ENCODE measurements around the gene NMD3. TPM values are rescaled to one million over a fixed set of nuclear protein-coding genes. Genes with fewer than 3 reads are reported as not detected.
A peak's percentile ranks its signal among the peaks of the same experiment; 100 is the strongest.

NMD3 gene
- total RNA-seq, 1 experiment from 2014 or later = 90.7 TPM

DNA sequence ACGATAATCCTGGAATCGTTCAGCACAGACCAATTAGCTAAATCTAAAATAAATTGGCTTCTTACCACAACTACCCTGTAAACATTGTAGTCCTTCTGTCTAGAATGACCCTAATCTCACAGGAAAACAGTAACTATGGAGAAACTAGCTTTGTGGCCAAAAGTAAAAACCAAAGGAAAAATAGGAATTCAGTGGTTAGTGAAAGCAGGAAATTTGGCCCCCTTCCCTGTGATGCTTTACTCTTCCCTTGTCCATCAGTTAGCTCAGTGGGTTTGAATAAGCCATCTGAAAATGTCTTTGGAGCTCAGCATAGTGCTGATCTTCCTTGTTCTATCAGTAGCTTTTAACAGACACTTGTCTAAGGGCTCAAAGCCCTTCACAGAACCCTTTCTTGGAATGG is 1.6 kb downstream of the NMD3 start:
- TF ChIP-seq, protein P1, sequence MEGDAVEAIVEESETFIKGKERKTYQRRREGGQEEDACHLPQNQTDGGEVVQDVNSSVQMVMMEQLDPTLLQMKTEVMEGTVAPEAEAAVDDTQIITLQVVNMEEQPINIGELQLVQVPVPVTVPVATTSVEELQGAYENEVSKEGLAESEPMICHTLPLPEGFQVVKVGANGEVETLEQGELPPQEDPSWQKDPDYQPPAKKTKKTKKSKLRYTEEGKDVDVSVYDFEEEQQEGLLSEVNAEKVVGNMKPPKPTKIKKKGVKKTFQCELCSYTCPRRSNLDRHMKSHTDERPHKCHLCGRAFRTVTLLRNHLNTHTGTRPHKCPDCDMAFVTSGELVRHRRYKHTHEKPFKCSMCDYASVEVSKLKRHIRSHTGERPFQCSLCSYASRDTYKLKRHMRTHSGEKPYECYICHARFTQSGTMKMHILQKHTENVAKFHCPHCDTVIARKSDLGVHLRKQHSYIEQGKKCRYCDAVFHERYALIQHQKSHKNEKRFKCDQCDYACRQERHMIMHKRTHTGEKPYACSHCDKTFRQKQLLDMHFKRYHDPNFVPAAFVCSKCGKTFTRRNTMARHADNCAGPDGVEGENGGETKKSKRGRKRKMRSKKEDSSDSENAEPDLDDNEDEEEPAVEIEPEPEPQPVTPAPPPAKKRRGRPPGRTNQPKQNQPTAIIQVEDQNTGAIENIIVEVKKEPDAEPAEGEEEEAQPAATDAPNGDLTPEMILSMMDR (IDR thresholded peaks at IDR 0.05; ENCODE audit: unreplicated experiment) = no peak
- Mint-ChIP-seq H3K4me3 (ENCODE audit: low read depth, unreplicated experiment) (peak overlapping the region; percentile 89), H3K4me1 (ENCODE audit: low read depth, unreplicated experiment) (peaks cover 21% of the 10 kb centered on the region), H3K9me3 (ENCODE audit: low read depth, unreplicated experiment) (peaks cover 4% of the 10 kb centered on the region), H3K36me3 (ENCODE audit: insufficient read depth, unreplicated experiment) (peaks cover 43% of the 10 kb centered on the region), H3K27me3 (ENCODE audit: unreplicated experiment) (no peaks in the 10 kb centered on the region), H3K27ac (ENCODE audit: unreplicated experiment) (peak overlapping the region; percentile 95)
- BruUV-seq (replicated peaks) = TSS peak; percentile 37
- DNase-seq = no peak
- CTCF ChIA-PET = interaction anchor here (0.7 to 1.2 kb wide), 4 partner anchors 8 to 44 kb away, joined by 3 to 4 read pairs (median 4); no protein-coding TSS in a partner anchor
- intact Hi-C loops (cut with micrococcal nuclease; ENCODE audit: unreplicated experiment) = loop anchor here (2.0 to 10.0 kb wide), 3 partner anchors 16 to 658 kb away; partner anchors contain the start of gene KPNA4

DNA sequence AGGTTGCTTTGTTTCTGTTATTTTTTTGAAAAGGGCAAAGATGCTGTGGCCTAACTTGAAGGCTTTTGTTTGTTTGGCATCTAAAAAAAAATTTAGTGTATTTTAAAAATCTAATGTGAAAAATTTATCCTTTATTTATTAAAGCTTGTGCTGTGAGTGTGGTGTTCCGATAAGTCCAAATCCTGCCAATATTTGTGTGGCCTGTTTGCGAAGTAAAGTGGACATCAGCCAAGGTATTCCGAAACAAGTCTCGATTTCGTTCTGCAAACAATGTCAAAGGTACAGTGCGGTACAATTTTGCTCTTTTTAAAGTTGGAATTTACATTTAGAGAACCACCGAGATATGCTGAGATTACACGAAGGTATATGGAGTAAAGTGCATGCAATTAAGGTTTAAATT is 3.7 kb downstream of the NMD3 start:
- TF ChIP-seq, protein P1 (IDR thresholded peaks at IDR 0.05; ENCODE audit: unreplicated experiment) = no peak
- intact Hi-C loops (cut with micrococcal nuclease; ENCODE audit: unreplicated experiment) = loop anchor here (5.0 to 10.0 kb wide), 2 partner anchors 267 to 660 kb away; partner anchors contain the start of gene KPNA4
- peaks cover 21% of the 10 kb centered on the region for H3K4me1 Mint-ChIP-seq (ENCODE audit: low read depth, unreplicated experiment)
- H3K27ac Mint-ChIP-seq (ENCODE audit: unreplicated experiment) = no peak overlapping the region
- no peaks in the 10 kb centered on the region for H3K27me3 Mint-ChIP-seq (ENCODE audit: unreplicated experiment)
- peaks cover 4% of the 10 kb centered on the region for H3K9me3 Mint-ChIP-seq (ENCODE audit: low read depth, unreplicated experiment)
- DNase-seq = no peak
- CTCF ChIA-PET = no interaction called here
- H3K4me3 Mint-ChIP-seq (ENCODE audit: low read depth, unreplicated experiment) = no peak overlapping the region
- BruUV-seq (replicated peaks) = no TSS peak
- H3K36me3 Mint-ChIP-seq (ENCODE audit: insufficient read depth, unreplicated experiment) = peaks cover 43% of the 10 kb centered on the region

DNA sequence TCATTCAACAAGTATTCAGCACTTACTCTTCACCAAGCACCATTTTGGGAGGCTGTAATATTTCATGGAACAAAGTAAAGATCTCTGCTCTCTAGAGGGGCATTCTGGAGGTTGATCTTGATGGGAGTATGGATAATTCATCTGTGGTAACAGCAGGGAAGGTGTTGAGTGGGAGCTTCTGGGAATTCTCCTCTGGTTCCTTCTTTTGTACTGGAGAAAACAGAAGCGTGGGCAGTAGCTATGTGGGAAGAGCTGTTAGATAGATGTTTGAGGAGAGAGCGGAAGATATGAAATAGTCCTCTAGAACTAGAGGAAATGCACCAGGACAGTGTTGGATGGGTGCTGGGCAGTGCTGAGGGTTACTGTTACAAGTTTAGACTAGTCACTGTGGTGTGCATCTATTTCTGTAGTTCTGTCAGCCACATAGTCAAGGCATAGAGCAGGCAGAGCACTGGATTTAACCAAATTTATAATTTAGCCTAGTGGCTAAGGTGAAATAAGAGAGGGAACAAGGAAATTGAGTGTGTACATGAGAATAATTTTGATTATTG is 9.6 kb downstream of the NMD3 start:
- Mint-ChIP-seq H3K27me3 (ENCODE audit: unreplicated experiment) (no peaks in the 10 kb centered on the region), H3K27ac (ENCODE audit: unreplicated experiment) (no peak overlapping the region), H3K36me3 (ENCODE audit: insufficient read depth, unreplicated experiment) (no peaks in the 10 kb centered on the region), H3K4me1 (ENCODE audit: low read depth, unreplicated experiment) (no peaks in the 10 kb centered on the region), H3K9me3 (ENCODE audit: low read depth, unreplicated experiment) (no peaks in the 10 kb centered on the region), H3K4me3 (ENCODE audit: low read depth, unreplicated experiment) (no peak overlapping the region)
- DNase-seq = no peak
- TF ChIP-seq, protein P1 (IDR thresholded peaks at IDR 0.05; ENCODE audit: unreplicated experiment) = no peak
- CTCF ChIA-PET = interaction anchor here (0.9 to 1.5 kb wide), 3 partner anchors 8 to 19 kb away, joined by 3 to 6 read pairs (median 4); partner anchors contain the start of gene NMD3
- BruUV-seq (replicated peaks) = no TSS peak
- intact Hi-C loops (cut with micrococcal nuclease; ENCODE audit: unreplicated experiment) = no loop called here

DNA sequence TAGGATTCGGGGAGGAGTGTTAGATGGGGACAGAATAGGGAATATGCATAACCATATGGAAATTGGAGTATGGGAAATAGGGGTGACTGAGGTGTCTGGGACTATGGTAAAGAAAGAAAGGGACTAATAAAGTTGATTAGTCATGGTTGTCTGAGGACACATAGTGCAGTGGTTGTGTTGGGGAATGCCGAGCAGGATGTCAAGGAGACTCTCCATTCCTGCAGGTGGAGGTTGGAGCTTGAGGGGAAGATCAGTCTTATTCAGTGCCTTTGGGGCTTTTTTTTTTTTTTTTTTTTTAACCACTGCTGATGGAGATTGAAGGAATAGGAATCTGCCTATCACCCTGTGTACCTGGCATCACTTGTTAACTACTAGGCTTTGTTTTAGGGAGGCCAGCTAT is 10.8 kb downstream of the NMD3 start:
- CTCF ChIA-PET = interaction anchor here (0.6 to 1.5 kb wide), 3 partner anchors 11 to 208 kb away, joined by 3 to 6 read pairs (median 4); partner anchors contain the start of gene NMD3

More for the DNA sequence above, 10.8 kb downstream of the NMD3 start:
- Mint-ChIP-seq H3K27me3 (ENCODE audit: unreplicated experiment) (no peaks in the 10 kb centered on the region), H3K4me3 (ENCODE audit: low read depth, unreplicated experiment) (no peak overlapping the region), H3K27ac (ENCODE audit: unreplicated experiment) (no peak overlapping the region), H3K9me3 (ENCODE audit: low read depth, unreplicated experiment) (no peaks in the 10 kb centered on the region), H3K4me1 (ENCODE audit: low read depth, unreplicated experiment) (no peaks in the 10 kb centered on the region), H3K36me3 (ENCODE audit: insufficient read depth, unreplicated experiment) (no peaks in the 10 kb centered on the region)
- TF ChIP-seq, protein P1 (IDR thresholded peaks at IDR 0.05; ENCODE audit: unreplicated experiment) = no peak
- intact Hi-C loops (cut with micrococcal nuclease; ENCODE audit: unreplicated experiment) = no loop called here
- BruUV-seq (replicated peaks) = no TSS peak
- DNase-seq = no peak

All from Calu3 (cell line).